Coronary artery (tissue), 2 donors: Measurements from ENCODE around the gene AGPAT3.

Experiments
- DNase-seq: peaks from one replicate; pipeline ENCODE4 v3.0.0-alpha.2; 2017; ENCODE audit warnings: low spot score
- H3K27ac ChIP-seq, 2 donors: fragments of 200-600 bp; sonication (generic); one replicate each; pipeline ENCODE4 v1.5.1; 2016 to 2019
- H3K4me3 ChIP-seq: fragments of 200-600 bp; sonication (generic); 2 replicates; pipeline ENCODE4 v1.5.1; 2016; ENCODE audit warnings: mild to moderate bottlenecking, moderate library complexity
- TF ChIP-seq, protein P1 (sequence below): fragments of 200-600 bp; sonication (generic); IDR thresholded peaks from one replicate; pipeline ENCODE4 v1.5.1; 2019; ENCODE audit warnings: antibody characterized with exemption

AGPAT3 gene

DNA sequence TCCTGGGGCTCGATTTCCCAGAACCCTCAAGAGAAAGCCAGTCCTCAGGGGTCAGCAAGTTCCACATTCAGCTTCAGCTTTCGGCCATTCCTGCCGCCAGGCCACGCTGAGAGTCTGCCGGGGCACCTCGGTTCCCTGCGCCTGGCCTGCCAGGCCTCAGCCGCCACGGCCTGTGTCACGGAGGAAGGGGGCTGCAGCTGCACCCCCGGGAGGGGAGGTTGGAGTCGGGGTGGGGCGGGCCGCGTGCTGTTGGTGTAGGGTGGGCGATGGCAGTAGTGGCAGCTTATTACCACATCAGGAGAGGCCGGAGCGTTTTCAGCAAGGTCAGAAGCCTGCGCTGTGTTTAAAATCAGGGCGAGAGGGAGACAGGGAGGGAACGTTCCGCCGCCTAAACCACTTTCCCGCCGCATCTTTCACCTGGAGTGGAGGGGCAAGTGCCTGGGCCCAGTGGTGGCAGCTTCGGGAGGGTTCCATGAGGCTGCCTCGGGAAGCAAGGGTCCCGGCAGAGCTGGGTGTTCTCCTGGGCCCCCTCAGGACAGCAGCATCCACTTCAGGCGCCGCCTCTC, 78.6 kb downstream of the AGPAT3 start:
- DNase-seq = no peak
- TF ChIP-seq, protein P1, sequence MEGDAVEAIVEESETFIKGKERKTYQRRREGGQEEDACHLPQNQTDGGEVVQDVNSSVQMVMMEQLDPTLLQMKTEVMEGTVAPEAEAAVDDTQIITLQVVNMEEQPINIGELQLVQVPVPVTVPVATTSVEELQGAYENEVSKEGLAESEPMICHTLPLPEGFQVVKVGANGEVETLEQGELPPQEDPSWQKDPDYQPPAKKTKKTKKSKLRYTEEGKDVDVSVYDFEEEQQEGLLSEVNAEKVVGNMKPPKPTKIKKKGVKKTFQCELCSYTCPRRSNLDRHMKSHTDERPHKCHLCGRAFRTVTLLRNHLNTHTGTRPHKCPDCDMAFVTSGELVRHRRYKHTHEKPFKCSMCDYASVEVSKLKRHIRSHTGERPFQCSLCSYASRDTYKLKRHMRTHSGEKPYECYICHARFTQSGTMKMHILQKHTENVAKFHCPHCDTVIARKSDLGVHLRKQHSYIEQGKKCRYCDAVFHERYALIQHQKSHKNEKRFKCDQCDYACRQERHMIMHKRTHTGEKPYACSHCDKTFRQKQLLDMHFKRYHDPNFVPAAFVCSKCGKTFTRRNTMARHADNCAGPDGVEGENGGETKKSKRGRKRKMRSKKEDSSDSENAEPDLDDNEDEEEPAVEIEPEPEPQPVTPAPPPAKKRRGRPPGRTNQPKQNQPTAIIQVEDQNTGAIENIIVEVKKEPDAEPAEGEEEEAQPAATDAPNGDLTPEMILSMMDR = no peak
- Histone ChIP-seq H3K27ac (no peak overlapping the region), H3K4me3 (no peak overlapping the region)

DNA sequence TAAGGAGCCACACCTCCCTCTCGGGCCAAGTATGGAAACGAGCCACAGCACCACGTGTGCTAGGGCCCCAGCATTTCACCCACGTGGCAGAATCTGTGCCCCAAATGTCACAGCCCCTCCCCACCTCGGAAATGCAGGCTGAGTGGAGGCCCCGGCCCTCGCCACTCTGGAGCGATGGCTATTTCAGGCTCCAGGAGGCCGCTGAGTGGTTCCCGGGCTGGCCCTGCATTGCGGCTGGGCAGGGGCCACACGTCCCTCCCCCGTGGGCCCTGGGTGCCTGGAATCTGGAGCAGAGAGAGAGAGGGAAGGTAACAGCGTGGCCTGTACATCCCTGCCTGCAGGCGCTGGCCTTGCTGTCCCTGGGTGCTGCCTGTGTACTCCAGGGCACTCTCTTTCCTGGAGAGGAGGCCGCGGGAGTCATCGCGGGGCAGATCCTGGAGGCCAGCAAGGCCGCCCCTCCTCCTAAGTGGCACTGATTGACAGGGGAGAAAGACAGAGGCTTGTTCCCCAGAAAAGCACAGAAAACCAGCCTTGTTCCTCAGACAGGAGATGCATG, 79.1 kb downstream of the AGPAT3 start:
- Histone ChIP-seq H3K27ac (no peak overlapping the region), H3K4me3 (no peak overlapping the region)
- TF ChIP-seq, protein P1 = no peak
- no peak for DNase-seq

DNA sequence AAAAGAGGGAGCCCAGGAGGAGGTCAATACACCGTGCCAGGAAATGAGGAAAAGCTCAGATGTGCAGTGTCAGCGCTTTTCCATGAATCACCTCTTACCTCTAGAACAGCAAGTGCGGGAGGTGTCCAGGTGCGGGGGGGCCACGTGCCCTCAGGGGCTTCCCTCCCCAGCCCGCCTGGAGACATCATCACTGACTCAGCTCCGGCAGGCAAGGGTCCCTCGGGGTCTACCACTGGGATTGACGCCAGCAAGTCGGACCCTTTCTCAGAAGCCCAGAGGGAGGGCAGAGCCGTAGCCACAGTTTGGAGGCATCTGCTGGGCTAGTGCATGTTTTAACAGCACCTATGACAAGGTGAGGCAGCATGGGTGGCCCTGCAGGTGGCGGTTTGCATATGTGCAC, 79.7 kb downstream of the AGPAT3 start:
- no peak for DNase-seq
- TF ChIP-seq, protein P1 = no peak
- Histone ChIP-seq H3K4me3 (no peak overlapping the region), H3K27ac (no peak overlapping the region)

DNA sequence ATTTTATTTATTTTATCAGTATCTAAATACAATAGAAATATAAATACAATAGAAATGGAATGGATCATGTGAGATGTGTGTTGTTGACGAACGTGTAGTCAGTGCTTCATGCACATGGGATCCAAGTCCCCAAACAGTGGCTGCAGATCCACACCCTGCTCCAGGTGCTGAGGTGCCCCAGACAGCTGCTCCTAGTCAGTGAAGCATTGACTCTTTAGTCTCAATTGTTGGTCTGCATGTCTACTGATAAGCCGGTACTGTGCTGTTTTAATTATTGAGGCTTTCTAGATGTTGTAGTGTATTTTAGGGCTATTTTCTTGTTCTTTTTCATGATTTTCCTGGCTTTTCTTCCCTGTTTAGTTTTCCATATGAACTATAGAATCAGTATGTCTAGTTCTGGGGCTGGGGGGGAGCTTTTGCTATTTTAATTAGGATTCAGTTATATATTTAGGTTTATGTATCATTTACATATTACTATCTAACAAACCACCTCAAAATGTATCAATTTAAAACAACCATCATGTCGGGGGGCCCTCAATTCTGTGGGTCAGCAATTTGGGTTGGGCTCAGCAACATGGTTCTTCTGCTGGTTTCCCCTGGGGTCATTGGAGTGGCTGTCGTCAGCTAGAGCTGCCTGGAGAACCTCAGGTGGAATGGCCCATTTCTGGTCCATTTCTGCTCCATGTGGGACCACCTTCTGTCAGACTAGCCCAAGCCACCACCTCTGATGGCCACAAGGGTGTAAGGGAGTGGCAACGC, 83.9 kb downstream of the AGPAT3 start:
- DNase-seq = no peak
- TF ChIP-seq, protein P1 = no peak
- Histone ChIP-seq H3K4me3 (no peak overlapping the region), H3K27ac (no peak overlapping the region)

DNA sequence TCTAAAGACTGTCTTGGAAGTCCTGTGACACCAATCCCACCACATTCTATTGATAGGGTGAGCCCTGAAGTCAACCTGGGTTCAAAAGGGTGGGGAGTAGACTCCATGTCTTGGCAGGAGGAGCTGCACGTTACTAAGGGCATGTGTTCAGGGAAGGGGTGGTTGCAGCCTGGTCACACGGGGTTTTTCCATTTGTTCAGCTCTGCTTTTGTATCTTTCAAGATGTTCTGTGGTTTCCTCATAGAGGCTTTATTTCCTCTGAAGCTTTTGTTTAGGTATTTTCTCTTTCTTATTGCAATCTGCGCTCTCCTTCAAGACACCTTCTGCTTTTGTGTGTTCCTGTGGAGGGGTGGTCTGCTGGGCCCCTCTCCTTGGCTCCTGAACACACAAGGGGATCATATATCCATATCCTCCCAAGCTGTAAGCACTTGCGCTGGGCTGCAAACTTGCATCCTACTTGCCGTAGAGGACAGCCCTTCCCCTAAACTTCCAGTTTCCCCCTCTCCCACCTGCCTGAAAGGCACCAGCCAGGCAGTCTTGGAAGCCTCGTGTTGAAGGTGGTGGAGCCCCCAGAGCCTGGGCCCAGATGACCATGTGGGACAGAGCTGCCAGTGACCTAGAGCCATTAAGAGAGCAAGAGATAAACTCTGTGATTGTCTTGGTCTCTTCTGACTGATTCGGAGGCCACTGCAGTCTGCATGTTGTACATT, 84.6 kb downstream of the AGPAT3 start:
- H3K27ac ChIP-seq = no peak overlapping the region
- TF ChIP-seq, protein P1 = no peak
- no peak for DNase-seq
- no peak overlapping the region for H3K4me3 ChIP-seq

DNA sequence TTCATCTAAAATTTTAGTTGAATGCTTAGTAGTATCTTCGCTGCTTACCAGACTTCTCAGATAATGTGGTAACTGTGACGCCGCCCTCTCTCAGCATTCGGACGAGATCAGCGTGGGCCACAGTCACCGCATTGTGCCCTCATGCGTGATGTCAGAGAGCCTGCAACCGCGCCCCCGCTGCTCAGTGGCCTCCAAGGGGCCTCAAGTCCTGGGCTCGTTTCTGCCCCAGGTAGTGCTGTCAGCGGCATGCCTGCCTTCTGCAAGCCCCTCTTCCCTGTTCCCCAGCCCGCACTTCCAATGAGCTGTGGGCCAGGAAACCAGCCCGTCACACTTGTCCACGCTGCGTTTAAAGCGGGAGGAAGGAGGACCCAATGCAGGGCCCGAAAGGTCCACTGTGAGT, 85.5 kb downstream of the AGPAT3 start:
- TF ChIP-seq, protein P1 = no peak

More for the DNA sequence above, 85.5 kb downstream of the AGPAT3 start:
- no peak for DNase-seq
- Histone ChIP-seq H3K4me3 (no peak overlapping the region), H3K27ac (no peak overlapping the region)
